ENCODE data around the gene USP6NL.

DNA sequence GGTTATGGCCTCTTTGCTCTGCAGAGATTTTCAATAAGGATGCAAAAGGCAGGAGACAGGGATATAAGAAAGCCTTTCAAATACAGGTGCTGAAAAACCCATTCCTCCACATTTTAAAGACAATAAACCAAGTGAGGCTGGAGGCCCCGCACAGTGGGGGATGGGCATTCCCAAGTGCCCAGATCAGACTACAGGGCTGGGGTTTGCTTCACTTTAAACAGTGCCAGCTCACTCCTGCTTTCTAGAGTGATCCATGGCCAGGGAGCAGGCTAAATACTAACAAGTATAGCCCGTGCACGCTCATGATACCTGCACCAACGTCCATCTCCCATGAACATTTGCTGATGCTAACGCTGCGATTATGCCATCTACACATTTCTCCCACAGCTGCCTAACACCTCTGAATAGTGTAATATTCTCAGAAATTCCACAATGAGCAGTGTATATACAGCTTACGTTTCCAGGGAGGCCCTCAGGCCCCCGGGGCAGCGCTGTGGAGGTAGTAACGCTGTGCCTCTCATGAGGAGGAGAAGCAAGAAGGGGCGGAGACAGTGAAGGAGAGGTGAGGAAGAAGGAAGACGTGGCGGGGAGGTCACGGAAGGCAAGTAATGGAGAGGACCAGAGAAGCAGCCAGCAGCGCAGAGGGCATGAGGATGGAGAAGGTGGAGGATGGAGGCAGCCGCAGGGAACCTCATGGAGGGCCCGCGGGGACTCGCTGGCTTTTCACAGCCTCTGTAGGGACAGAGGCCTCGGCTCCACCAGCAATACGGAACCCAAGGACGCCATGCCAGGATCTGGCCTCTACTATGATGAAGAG lies 141.7 kb downstream of the USP6NL start:
- TF ChIP-seq POLR2AphosphoS5 (IDR thresholded peaks at IDR 0.05; ENCODE audit: low read depth, low read length) (no peak), SIN3A (IDR thresholded peaks at IDR 0.05; ENCODE audit: borderline replicate concordance, insufficient read depth, low read length) (no peak), TAF1 (IDR thresholded peaks at IDR 0.05; ENCODE audit: borderline replicate concordance, insufficient read depth, low read length) (no peak)
- TF ChIP-seq, protein P1, sequence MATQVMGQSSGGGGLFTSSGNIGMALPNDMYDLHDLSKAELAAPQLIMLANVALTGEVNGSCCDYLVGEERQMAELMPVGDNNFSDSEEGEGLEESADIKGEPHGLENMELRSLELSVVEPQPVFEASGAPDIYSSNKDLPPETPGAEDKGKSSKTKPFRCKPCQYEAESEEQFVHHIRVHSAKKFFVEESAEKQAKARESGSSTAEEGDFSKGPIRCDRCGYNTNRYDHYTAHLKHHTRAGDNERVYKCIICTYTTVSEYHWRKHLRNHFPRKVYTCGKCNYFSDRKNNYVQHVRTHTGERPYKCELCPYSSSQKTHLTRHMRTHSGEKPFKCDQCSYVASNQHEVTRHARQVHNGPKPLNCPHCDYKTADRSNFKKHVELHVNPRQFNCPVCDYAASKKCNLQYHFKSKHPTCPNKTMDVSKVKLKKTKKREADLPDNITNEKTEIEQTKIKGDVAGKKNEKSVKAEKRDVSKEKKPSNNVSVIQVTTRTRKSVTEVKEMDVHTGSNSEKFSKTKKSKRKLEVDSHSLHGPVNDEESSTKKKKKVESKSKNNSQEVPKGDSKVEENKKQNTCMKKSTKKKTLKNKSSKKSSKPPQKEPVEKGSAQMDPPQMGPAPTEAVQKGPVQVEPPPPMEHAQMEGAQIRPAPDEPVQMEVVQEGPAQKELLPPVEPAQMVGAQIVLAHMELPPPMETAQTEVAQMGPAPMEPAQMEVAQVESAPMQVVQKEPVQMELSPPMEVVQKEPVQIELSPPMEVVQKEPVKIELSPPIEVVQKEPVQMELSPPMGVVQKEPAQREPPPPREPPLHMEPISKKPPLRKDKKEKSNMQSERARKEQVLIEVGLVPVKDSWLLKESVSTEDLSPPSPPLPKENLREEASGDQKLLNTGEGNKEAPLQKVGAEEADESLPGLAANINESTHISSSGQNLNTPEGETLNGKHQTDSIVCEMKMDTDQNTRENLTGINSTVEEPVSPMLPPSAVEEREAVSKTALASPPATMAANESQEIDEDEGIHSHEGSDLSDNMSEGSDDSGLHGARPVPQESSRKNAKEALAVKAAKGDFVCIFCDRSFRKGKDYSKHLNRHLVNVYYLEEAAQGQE (IDR thresholded peaks at IDR 0.05; ENCODE audit: insufficient read depth in 1 of 2, low read depth in 2 of 2, low read length in 2 of 2) = no peak

All from PFSK-1 (cell line).